ENCODE measurements around the gene TSGA10IP. TPM values are rescaled to one million over a fixed set of nuclear protein-coding genes. Genes with fewer than 3 reads are reported as not detected.

Gene TSGA10IP
- total and polyA plus RNA-seq, 4 donors = 0.07 to 0.34 (median 0.27) TPM

DNA sequence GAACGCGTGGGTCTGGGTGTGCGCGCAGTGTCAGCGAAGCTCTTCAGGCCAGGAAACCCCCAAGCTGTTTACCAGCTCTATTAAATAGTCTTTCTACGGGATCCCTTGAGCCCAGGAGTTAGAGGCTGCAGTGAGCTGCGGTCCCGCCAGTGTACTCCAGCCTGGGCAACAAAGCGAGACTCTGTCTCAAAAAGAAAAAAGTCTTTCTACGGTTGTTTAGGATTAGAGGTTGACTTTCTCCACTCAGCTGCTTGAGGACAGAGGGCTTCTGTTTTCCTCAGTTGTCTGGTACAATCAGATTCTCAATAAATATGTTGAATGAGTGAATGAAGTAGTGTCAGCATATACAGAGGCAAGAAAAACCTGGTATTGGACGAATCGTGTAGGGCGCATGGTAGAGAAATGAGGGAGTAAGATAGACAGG lies 16.9 kb downstream of the TSGA10IP start:
- DNase-seq (no peak), ATAC-seq (ENCODE audit: insufficient read depth, low FRiP score) (no peak)
- H3K27me3 ChIP-seq (ENCODE audit: control insufficient read depth in 3 of 3, insufficient read depth in 3 of 3, low read length in 2 of 3) = no peaks in the 10 kb centered on the region
- peaks cover 12 to 33% (median 22%) of the 10 kb centered on the region in 4 donors for H3K36me3 ChIP-seq (ENCODE audit: control insufficient read depth in 4 of 4, insufficient read depth in 4 of 4, low read length in 4 of 4)
- TF ChIP-seq CTCF (IDR thresholded peaks at IDR 0.05; ENCODE audit: control extremely low read depth, extremely low read depth) = no peak
- 6% methylated on average over 13 of the region's 13 CpGs for WGBS, 2 donors
- peak overlapping the region; percentile 69 to 71 for H3K9ac ChIP-seq (ENCODE audit: insufficient read depth in 1 of 2, low read length in 2 of 2)
- H3K4me1 ChIP-seq (ENCODE audit: control insufficient read depth in 5 of 5, insufficient read depth in 5 of 5, low read length in 5 of 5) = peaks cover 4 to 13% (median 10%) of the 10 kb centered on the region in 5 donors
- H3K9me3 ChIP-seq (ENCODE audit: control insufficient read depth in 4 of 4, insufficient read depth in 3 of 4, low read length in 3 of 4) = no peaks in the 10 kb centered on the region
- H3K27ac ChIP-seq (ENCODE audit: low read depth in 1 of 2, low read length in 1 of 2) = no peak overlapping the region
- H3K4me3 ChIP-seq = peak overlapping the region; percentile 99

- no peak overlapping the region for H3K27ac ChIP-seq (ENCODE audit: low read depth in 1 of 2, low read length in 1 of 2)
- WGBS, 2 donors = 77 to 93% methylated on average over 10 of the region's 10 CpGs
These were observed 19.6 kb downstream of the TSGA10IP start for GRCh38 chr11:65964906-65965305.

DNA sequence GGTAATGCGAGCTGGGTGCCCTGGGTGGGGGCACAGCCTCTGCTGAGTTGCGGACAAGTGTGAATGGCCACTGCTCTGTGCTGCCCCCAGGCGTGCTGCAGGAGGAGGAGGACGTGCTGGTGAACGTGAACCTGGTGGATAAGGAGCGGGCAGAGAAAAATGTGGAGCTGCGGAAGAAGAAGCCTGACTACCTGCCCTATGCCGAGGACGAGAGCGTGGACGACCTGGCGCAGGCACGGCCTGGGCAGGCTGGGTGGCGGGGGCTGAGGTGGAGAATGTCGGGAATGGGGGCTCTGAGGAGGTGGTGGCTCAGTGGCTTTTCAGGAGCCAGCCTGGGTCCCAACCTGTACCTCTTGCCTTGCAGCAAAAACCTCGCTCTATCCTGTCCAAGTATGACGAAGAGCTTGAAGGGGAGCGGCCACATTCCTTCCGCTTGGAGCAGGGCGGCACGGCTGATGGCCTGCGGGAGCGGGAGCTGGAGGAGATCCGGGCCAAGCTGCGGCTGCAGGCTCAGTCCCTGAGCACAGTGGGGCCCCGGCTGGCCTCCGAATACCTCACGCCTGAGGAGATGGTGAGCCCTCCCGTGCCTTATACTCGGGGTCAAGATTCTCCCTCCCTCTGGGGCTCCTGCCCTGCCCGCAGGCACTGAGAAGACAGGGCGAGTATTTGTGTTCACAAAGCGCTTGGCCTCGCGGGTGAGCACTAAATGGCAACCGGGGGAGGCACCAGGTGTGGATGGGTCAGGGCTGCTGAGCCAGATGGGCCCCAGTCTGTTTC lies 20.9 kb downstream of the TSGA10IP start:
- no peak for TF ChIP-seq CTCF (IDR thresholded peaks at IDR 0.05; ENCODE audit: control extremely low read depth, extremely low read depth)
- Histone ChIP-seq H3K4me3 (no peak overlapping the region), H3K36me3 (ENCODE audit: control insufficient read depth in 4 of 4, insufficient read depth in 4 of 4, low read length in 4 of 4) (peaks cover 15 to 53% (median 33%) of the 10 kb centered on the region in 4 donors), H3K27me3 (ENCODE audit: control insufficient read depth in 3 of 3, insufficient read depth in 3 of 3, low read length in 2 of 3) (no peaks in the 10 kb centered on the region), H3K4me1 (ENCODE audit: control insufficient read depth in 5 of 5, insufficient read depth in 5 of 5, low read length in 5 of 5) (peaks cover 4 to 13% (median 10%) of the 10 kb centered on the region in 5 donors), H3K9me3 (ENCODE audit: control insufficient read depth in 4 of 4, insufficient read depth in 3 of 4, low read length in 3 of 4) (no peaks in the 10 kb centered on the region), H3K9ac (ENCODE audit: insufficient read depth in 1 of 2, low read length in 2 of 2) (no peak overlapping the region), H3K27ac (ENCODE audit: low read depth in 1 of 2, low read length in 1 of 2) (no peak overlapping the region)
- ATAC-seq (ENCODE audit: insufficient read depth, low FRiP score) (no peak), DNase-seq (no peak)
- 96% methylated on average over 36 of the region's 36 CpGs for WGBS, 2 donors

More at GRCh38 chr11:65964906-65965305, 19.6 kb downstream of the TSGA10IP start:
- no peak for ATAC-seq (ENCODE audit: insufficient read depth, low FRiP score)
- Histone ChIP-seq H3K36me3 (ENCODE audit: control insufficient read depth in 4 of 4, insufficient read depth in 4 of 4, low read length in 4 of 4) (peaks cover 15 to 50% (median 33%) of the 10 kb centered on the region in 4 donors), H3K4me1 (ENCODE audit: control insufficient read depth in 5 of 5, insufficient read depth in 5 of 5, low read length in 5 of 5) (peaks cover 4 to 13% (median 10%) of the 10 kb centered on the region in 5 donors), H3K27me3 (ENCODE audit: control insufficient read depth in 3 of 3, insufficient read depth in 3 of 3, low read length in 2 of 3) (no peaks in the 10 kb centered on the region), H3K9me3 (ENCODE audit: control insufficient read depth in 4 of 4, insufficient read depth in 3 of 4, low read length in 3 of 4) (no peaks in the 10 kb centered on the region), H3K4me3 (no peak overlapping the region), H3K9ac (ENCODE audit: insufficient read depth in 1 of 2, low read length in 2 of 2) (no peak overlapping the region)
- no peak for DNase-seq
- TF ChIP-seq CTCF (IDR thresholded peaks at IDR 0.05; ENCODE audit: control extremely low read depth, extremely low read depth) = no peak

Data from lung (tissue), 12 donors.